HG02981 (cell line): Measurements from ENCODE around the gene TBR1.

Experiments
- ATAC-seq: cut with Tn5 transposase; IDR thresholded peaks from one replicate; pipeline ENCODE4 v1.9.1; 2021; ENCODE audit warnings: mild to moderate bottlenecking, moderate library complexity; ENCODE audit not compliant: unreplicated experiment

The TBR1 gene

GRCh38 chr2:161414042-161415033 is 1.8 kb upstream of the TBR1 start:
- peak; percentile 33 for ATAC-seq

GRCh38 chr2:161415034-161415986 is 787 bp upstream of the TBR1 start:
- peak; percentile 20 for ATAC-seq

GRCh38 chr2:161416708-161417437 is 776 bp downstream of the TBR1 start:
- no peak for ATAC-seq

- ATAC-seq: no peak
Observed at GRCh38 chr2:161417438-161418274, 1.6 kb downstream of the TBR1 start.

GRCh38 chr2:161418275-161418714 is 2.2 kb downstream of the TBR1 start:
- no peak for ATAC-seq

- no peak for ATAC-seq
Observed at GRCh38 chr2:161418715-161419637, 2.9 kb downstream of the TBR1 start.

- no peak for ATAC-seq
Observed at GRCh38 chr2:161419638-161420190, 3.6 kb downstream of the TBR1 start.

- no peak for ATAC-seq
Observed at GRCh38 chr2:161420406-161421074, 4.4 kb downstream of the TBR1 start.

GRCh38 chr2:161421686-161422085 is 5.6 kb downstream of the TBR1 start:
- ATAC-seq: no peak

- ATAC-seq: no peak
Observed at GRCh38 chr2:161422816-161423403, 6.8 kb downstream of the TBR1 start.

GRCh38 chr2:161423421-161424393 is 7.6 kb downstream of the TBR1 start:
- ATAC-seq: no peak

GRCh38 chr2:161424394-161424769 is 8.3 kb downstream of the TBR1 start:
- ATAC-seq: no peak

GRCh38 chr2:161424891-161425727 is 9.0 kb downstream of the TBR1 start:
- ATAC-seq: no peak

- no peak for ATAC-seq
Observed at GRCh38 chr2:161425728-161426454, 9.8 kb downstream of the TBR1 start.

- ATAC-seq: no peak
Observed at GRCh38 chr2:161426455-161426921, 10.4 kb downstream of the TBR1 start.
